GM19023 (cell line): ENCODE measurements around the gene MRPL4.

ENCODE experiments used
- ATAC-seq: cut with Tn5 transposase; IDR thresholded peaks from one replicate; pipeline ENCODE4 v1.9.1; 2021; ENCODE audit warnings: mild to moderate bottlenecking, moderate library complexity; ENCODE audit not compliant: unreplicated experiment

MRPL4 gene

DNA sequence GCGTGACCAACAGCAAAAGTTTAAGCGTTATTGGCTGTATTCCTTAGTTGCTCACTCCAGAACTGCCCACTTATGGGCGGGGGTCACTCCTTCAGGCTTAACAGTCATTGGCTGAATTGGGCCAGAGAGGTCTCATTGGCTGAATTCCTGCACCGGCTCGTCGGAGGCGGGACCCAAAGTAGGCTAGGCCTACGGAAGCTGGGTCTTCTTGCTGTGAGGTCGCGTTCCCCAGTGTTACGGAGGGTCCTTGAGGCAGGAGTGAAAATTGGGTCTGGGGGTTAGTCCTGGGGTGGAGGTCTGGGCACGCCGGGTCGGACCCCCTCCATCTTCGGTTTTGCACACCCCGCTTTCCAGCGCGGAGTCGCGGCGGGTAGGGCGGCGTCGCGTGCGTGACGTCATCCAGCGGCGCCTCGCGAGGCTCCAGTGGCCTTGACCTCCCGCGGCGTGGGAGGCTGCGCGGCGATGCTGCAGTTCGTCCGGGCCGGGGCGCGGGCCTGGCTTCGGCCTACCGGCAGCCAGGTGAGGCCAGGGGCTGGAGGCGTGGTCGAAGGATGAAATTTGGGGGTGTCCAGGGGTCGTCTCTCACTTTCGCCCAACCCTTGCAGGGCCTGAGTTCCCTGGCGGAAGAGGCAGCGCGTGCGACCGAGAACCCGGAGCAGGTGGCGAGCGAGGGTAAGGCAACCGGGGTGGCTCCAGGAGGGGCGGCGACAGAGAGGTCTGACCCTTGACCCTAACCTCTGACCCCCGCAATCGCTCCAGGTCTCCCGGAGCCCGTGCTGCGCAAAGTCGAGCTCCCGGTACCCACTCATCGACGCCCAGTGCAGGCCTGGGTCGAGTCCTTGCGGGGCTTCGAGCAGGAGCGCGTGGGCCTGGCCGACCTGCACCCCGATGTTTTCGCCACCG, at the start of gene MRPL4:
MRPL4 (plus strand) TSS at position 423 of the 903 bp plus-strand sequence; CDS start at position 463, 40 bp downstream.
- ATAC-seq = peak; percentile 91

GRCh38 chr19:10203686-10204085, 48.3 kb upstream of the MRPL4 start:
- no peak for ATAC-seq

DNA sequence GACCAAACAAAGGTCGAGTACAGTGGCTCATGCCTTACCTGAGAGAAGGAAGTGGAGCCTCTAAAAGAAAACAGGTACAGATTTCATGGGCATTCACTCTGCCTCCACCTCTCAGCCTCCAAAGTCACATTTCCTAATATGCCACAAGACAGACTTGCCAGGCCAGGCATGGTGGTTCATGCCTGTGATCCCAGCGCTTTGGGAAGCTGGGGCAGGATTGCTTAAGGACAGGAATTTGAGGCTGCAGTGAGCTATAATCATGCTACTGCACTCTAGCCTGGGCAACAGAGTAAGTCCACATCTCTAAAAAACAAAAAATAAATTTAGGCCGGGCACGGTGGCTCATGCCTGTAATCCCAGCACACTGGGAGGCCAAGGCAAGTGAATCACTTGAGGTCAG, 46.4 kb upstream of the MRPL4 start:
- no peak for ATAC-seq

- ATAC-seq = no peak
Observed at GRCh38 chr19:10206226-10206885, 45.7 kb upstream of the MRPL4 start.

DNA sequence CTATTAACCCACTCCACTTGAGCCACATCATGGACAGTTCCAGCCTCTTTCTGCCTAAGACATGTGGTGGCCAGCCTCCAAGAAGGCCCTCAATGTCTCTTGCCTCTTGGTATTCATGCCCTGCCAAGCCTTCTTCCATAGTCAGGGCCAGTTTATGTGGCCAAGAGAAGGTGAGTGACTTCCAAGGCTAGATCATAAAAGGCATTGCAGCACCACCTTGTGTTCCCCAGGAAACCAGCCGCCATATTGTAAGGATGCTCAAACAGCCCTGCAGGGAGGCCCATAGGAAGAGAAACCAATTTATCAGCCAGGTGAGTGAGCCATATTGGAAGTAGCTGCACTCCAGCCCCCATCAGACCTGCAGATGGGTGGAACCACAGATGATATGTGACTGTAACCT, 45.0 kb upstream of the MRPL4 start:
- ATAC-seq = no peak

- no peak for ATAC-seq
Observed at GRCh38 chr19:10209315-10209714, 42.7 kb upstream of the MRPL4 start.

GRCh38 chr19:10211061-10211460, 41.0 kb upstream of the MRPL4 start:
- ATAC-seq = no peak

- no peak for ATAC-seq
Observed at GRCh38 chr19:10211691-10212090, 40.3 kb upstream of the MRPL4 start.

GRCh38 chr19:10214784-10215183, 37.2 kb upstream of the MRPL4 start:
- ATAC-seq = no peak

GRCh38 chr19:10217085-10217484, 34.9 kb upstream of the MRPL4 start:
- no peak for ATAC-seq

GRCh38 chr19:10219678-10220077, 32.3 kb upstream of the MRPL4 start:
- no peak for ATAC-seq

DNA sequence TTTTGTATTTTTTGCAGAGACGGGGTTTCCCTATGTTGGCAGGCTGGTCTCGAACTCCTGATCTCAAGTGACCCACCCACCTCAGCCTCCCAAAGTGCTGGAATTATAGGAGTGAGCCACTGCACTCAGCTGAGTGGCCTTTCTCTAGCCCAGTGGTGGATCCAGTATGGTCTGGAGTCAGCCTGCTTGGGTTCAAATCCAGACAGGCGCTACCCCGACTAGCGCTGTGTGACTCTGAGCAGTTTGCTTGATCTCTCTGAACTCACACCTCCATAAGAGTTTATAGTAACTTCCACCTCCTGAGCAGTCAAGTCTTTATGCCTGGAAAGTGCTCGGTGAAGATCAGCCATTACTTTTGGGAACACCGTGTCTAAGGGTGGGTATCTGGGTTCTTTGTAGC, 31.3 kb upstream of the MRPL4 start:
- no peak for ATAC-seq

- no peak for ATAC-seq
Observed at GRCh38 chr19:10222201-10222890, 29.7 kb upstream of the MRPL4 start.

DNA sequence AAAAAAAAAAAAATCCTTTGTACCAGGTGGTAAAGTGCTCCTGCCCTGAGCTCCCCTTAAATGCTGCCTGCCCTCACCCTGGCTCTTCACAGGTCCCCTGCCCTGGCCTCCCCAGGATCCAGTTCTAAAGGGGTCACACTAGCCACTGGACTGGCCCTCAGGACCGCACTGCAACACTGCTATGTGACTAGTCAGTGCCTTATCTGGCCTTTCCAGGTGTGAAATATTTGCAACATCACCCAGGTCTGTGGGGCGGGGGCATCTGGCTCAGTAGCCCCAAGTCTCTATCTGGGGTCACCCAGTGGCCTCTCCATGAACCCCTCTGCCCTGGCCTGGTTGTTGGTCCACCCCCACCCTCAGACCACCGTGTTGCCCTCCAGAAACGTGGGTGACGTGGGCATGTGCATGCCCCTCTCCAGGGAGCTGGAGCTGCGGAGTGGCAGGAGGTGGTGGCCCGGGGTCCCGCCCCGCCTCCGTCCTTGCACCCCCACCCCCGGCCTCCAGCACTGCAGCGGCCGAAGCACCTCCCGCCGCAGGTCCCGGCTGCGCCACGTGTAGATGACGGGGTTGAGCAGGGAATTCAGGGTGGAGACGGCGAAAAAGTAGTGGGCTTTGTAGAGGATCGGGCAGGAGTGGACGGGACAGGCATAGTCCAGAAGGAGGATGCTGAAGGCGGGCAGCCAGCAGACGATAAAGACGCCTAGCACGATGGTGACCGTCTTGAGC, 28.4 kb upstream of the MRPL4 start:
- ATAC-seq = no peak

DNA sequence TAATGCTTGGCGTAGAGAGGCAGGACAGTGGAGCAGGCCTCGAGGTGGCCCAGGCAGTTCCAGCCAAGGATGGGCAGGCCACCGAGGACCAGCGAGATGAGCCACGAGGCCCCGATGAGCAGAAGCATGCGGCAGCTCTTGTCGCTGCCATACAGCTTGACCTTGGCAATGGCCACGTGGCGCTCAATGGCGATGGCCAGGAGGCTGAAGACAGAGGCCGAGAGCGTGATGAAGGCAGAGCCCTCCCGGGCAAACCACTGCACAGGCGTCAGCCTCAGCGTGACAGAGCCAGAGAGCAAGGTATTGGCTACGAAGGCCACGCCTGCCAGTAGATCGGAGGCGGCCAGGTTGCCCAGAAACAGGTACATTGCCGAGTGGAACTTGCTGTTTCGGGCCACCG, 27.7 kb upstream of the MRPL4 start:
- no peak for ATAC-seq

DNA sequence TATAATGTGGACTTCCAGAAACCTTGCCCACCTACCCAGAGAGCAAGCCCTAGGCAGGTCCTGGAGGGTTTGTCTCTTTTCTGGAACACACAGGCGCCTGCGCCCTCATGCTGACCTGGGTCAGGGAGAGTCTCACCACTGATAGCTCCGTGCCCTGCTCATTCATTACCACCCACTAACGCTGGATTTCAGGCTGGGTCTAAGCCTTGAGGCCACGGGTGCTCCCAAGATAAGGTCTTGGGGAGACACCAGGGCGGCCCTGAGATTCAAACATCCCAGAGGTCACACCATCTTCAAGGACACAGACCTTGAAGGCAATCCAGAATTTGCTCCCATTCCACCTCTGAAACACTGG, 26.0 kb upstream of the MRPL4 start:
- no peak for ATAC-seq

DNA sequence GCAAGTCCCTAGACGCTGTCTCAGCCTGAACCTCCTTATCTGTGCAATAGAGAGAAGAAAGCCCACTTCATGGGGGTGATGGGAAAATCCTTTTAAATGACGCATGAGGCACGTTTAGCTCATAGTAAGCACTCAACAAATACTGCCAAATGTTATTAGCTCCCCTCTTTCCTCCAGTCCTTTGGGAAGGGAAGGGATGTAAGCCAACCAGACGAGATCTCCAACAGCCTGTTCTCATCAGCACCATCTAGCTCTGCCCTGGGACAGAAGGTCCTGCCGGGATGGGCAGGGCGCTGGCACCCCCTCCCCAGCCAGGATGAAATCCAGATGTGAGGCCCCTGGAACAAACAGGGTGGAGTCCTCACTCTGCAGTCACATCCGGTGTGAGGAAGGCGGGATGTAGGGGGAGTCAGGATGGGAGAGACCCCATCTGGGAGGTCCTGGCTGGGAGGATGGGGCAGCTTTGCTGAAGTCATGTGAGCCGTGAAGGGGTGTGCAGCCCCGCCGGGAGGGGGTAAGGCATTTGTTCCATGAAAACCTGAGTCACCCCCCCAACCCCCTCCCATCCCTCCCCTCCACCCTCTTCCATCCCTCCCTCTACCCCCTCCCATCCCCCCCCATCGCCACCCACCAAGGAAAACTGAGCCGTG, 25.5 kb upstream of the MRPL4 start:
- no peak for ATAC-seq

DNA sequence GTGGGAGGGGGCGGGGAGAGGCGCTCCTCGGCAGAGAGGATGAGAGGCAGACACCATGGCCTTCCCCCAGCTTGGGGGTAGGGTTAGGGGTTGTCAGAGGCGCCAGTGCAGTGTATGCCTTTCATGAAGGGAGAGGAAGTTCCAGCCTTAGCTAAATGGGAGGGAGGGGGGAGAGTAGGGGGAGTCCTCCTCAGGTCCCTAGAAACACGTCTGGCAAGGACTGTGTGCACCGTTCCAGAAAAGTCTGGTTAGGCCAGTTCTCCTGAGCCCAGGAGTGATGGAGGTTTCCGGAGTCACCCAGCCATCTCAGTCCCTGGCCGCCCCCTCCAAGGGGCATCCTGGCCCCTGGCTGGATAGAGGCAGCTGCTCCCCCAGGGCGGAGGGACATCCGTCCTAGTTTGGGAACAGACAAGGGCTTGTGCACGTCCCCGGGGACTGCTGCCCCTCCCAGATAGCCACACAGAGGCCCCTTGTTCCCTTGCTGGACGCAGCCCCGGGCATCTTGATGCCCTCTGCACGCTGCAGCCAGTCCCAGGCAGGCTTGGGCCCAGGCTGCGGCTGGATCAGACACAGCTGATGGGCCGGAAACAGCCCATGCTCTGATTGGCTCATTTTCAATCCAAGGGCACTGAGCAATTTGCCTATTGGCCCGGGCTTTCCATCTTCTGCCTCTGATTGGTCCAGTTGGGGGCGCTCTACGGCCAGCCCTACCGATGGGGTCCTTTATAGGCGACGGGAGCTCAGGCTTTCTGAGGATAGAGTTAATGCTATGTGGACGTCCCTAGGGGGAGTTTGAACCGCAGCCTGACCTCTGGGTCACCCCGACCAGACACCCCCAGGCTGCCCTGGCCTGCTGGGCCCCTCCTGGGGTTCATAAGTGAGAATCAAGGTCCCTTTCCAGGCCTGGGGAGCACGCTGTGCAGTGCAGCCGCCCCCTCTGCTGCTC, 24.7 kb upstream of the MRPL4 start:
- ATAC-seq = no peak

- ATAC-seq = no peak
Observed at GRCh38 chr19:10228393-10228792, 23.6 kb upstream of the MRPL4 start.

- ATAC-seq = no peak
Observed at GRCh38 chr19:10228920-10229319, 23.1 kb upstream of the MRPL4 start.
